Esophagus muscularis mucosa (tissue), 3 donors: ENCODE data around the gene GPRIN1.

Experiments used
- CTCF ChIP-seq, 3 experiments: fragments of 200-600 bp in 2 of 3; fragments of 450-650 bp in 1 of 3; sonication (generic) in 2 of 3; IDR thresholded peaks; one replicate each; pipeline ENCODE4 v1.5.1; 2017 to 2019; ENCODE audit warnings: antibody characterized with exemption in 3 of 3, mild to moderate bottlenecking in 2 of 3, moderate library complexity in 1 of 3
- POLR2A ChIP-seq: fragments of 450-650 bp; IDR thresholded peaks from one replicate; pipeline ENCODE4 v1.6.1; 2017; ENCODE audit warnings: antibody characterized with exemption, moderate library complexity, mild to moderate bottlenecking, low read depth

GRCh38 chr5:176625966-176626875 is 16.3 kb upstream of the GPRIN1 start:
- no peak for TF ChIP-seq CTCF (IDR thresholded peaks at IDR 0.05)
- TF ChIP-seq POLR2A, result no peak
